ENCODE measurements around the gene PBLD.
"Not testable (repeated sequence)": the region's sequence is repeated elsewhere in the genome, so short reads cannot be mapped to it uniquely, and the experiment has no call there.

The PBLD gene

GRCh38 chr10:68330852-68331454 lies 1.8 kb downstream of the PBLD start:
- no peak for DNase-seq

- DNase-seq = no peak
These were observed 3.2 kb downstream of the PBLD start for GRCh38 chr10:68329506-68329861.

GRCh38 chr10:68327889-68328786 lies 4.6 kb downstream of the PBLD start:
- DNase-seq = no peak

GRCh38 chr10:68324396-68324795 lies 8.3 kb downstream of the PBLD start:
- not testable (repeated sequence) for DNase-seq

- no peak for DNase-seq
These were observed 14.2 kb downstream of the PBLD start for GRCh38 chr10:68318331-68319059.

GRCh38 chr10:68315582-68315981 lies 17.1 kb downstream of the PBLD start:
- DNase-seq = no peak

- DNase-seq = not testable (repeated sequence)
These were observed 17.8 kb downstream of the PBLD start for GRCh38 chr10:68314930-68315329.

- no peak for DNase-seq
These were observed 22.2 kb downstream of the PBLD start for GRCh38 chr10:68310531-68310930.

- no peak for DNase-seq
These were observed 26.9 kb downstream of the PBLD start for GRCh38 chr10:68305854-68306253.

- no peak for DNase-seq
These were observed 28.8 kb downstream of the PBLD start for GRCh38 chr10:68303849-68304412.

- no peak for DNase-seq
These were observed 29.9 kb downstream of the PBLD start for GRCh38 chr10:68302871-68303270.

- no peak for DNase-seq
These were observed 30.3 kb downstream of the PBLD start for GRCh38 chr10:68302503-68302823.

- peak; percentile 25 for DNase-seq
These were observed 30.8 kb downstream of the PBLD start for GRCh38 chr10:68301790-68302502.

- no peak for DNase-seq
These were observed 31.4 kb downstream of the PBLD start for GRCh38 chr10:68301301-68301700.

GRCh38 chr10:68296843-68297663 lies 35.7 kb downstream of the PBLD start:
- no peak for DNase-seq

GRCh38 chr10:68290736-68291135 lies 42.0 kb downstream of the PBLD start:
- no peak for DNase-seq

- DNase-seq = no peak
These were observed 44.0 kb downstream of the PBLD start for GRCh38 chr10:68288717-68289116.

- DNase-seq = no peak
These were observed 48.4 kb downstream of the PBLD start for GRCh38 chr10:68284062-68285001.

- no peak for DNase-seq
These were observed 52.0 kb downstream of the PBLD start for GRCh38 chr10:68280758-68281157.

- DNase-seq = not testable (repeated sequence)
These were observed 53.6 kb downstream of the PBLD start for GRCh38 chr10:68278906-68279753.

Measured in NCI-H748 treated with DMSO at 0.1 percent for 48 hours (cell line).